CD4-positive, CD25-positive, alpha-beta regulatory T cell (primary cell): Measurements from ENCODE around the gene SNX25. TPM values are rescaled to one million over a fixed set of nuclear protein-coding genes. Genes with fewer than 3 reads are reported as not detected.

ENCODE experiments used
- ATAC-seq, 2 donors: fragments of 150-1000 bp; cut with Tn5 transposase; one replicate each; pipeline ENCODE4 v1.10.0; 2021; ENCODE audit warnings: low read depth in 2 of 2, moderate number of reproducible peaks in 2 of 2, moderate library complexity in 1 of 2
- DNase-seq, 3 donors: peaks; one replicate each; pipeline versions ENCODE4 v3.0.0 to v3.0.0-alpha.2; 2012 to 2022; ENCODE audit warnings: mixed read lengths in 1 of 3
- H3K27ac ChIP-seq: one replicate; pipeline ENCODE4 v1.7.0; 2013; ENCODE audit warnings: mild to moderate bottlenecking, low read length; ENCODE audit not compliant: insufficient read depth, poor library complexity, severe bottlenecking
- H3K27me3 ChIP-seq: one replicate; pipeline ENCODE4 v1.7.0; 2013; ENCODE audit warnings: low read length; ENCODE audit not compliant: control insufficient read depth, insufficient read depth
- H3K36me3 ChIP-seq: one replicate; pipeline ENCODE4 v1.7.0; 2013; ENCODE audit warnings: mild to moderate bottlenecking, low read length, moderate library complexity; ENCODE audit not compliant: control insufficient read depth, insufficient read depth
- H3K4me1 ChIP-seq: 2 replicates; pipeline ENCODE4 v1.7.0; 2013; ENCODE audit warnings: mild to moderate bottlenecking, low read length; ENCODE audit not compliant: insufficient read depth, control insufficient read depth, poor library complexity, severe bottlenecking
- H3K4me3 ChIP-seq: one replicate; pipeline ENCODE4 v1.7.0; 2013; ENCODE audit warnings: low read depth, mild to moderate bottlenecking, low read length, moderate library complexity
- H3K9me3 ChIP-seq, 2 experiments: 1 replicate in 1 of 2; 2 replicates in 1 of 2; pipeline ENCODE4 v1.7.0; 2013; ENCODE audit warnings: low read length in 2 of 2, mild to moderate bottlenecking in 1 of 2, moderate library complexity in 1 of 2; ENCODE audit not compliant: control insufficient read depth in 2 of 2
- H3K27ac Mint-ChIP-seq, 3 donors: one replicate each; pipeline ENCODE4 v1.8.0; 2020 to 2022; ENCODE audit warnings: mild to moderate bottlenecking in 3 of 3, mixed read lengths in 3 of 3, moderate library complexity in 2 of 3
- H3K27me3 Mint-ChIP-seq: one replicate; pipeline ENCODE4 v1.8.0; 2022; ENCODE audit warnings: mild to moderate bottlenecking, mixed read lengths
- H3K36me3 Mint-ChIP-seq: one replicate; pipeline ENCODE4 v1.8.0; 2020; ENCODE audit warnings: mixed read lengths
- H3K4me1 Mint-ChIP-seq, 4 donors: one replicate each; pipeline ENCODE4 v1.8.0; 2020 to 2022; ENCODE audit warnings: mixed read lengths in 4 of 4, mild to moderate bottlenecking in 1 of 4
- H3K4me3 Mint-ChIP-seq, 4 donors: one replicate each; pipeline ENCODE4 v1.8.0; 2020 to 2022; ENCODE audit warnings: mild to moderate bottlenecking in 4 of 4, mixed read lengths in 4 of 4, moderate library complexity in 3 of 4
- H3K9me3 Mint-ChIP-seq, 7 donors: one replicate each; pipeline ENCODE4 v1.8.0; 2020 to 2022; ENCODE audit warnings: mixed read lengths in 7 of 7, mild to moderate bottlenecking in 3 of 7, moderate library complexity in 2 of 7
- polyA plus RNA-seq, 4 donors: library from polyadenylated mRNA; unstranded; fragments of 300-500 nt; fragmentation: Illumina TruSeq; gene quantifications; one replicate each; pipeline ENCODE4 v1.2.3, GENCODE V29; 2021
- total RNA-seq: library from RNA; stranded (reverse); gene quantifications from one replicate; pipeline ENCODE4 v1.2.3, GENCODE V29; 2022

SNX25 gene
- total and polyA plus RNA-seq, 5 donors from 2014 or later = 3.7 to 22.2 (median 8.2) TPM

- Histone ChIP-seq H3K4me1 (no peaks in the 10 kb centered on the region), H3K27me3 (no peaks in the 10 kb centered on the region), H3K9me3 (no peaks in the 10 kb centered on the region), H3K36me3 (peaks cover 16% of the 10 kb centered on the region), H3K4me3 (no peak overlapping the region), H3K27ac (no peak overlapping the region)
- DNase-seq = no peak
- Mint-ChIP-seq H3K36me3 (peaks cover 37% of the 10 kb centered on the region), H3K4me1 (peaks cover 6 to 16% (median 10%) of the 10 kb centered on the region in 4 donors), H3K27me3 (no peaks in the 10 kb centered on the region), H3K9me3 (peaks cover 0 to 5% (median 0%) of the 10 kb centered on the region in 7 donors), H3K4me3 (no peak overlapping the region), H3K27ac (no peak overlapping the region)
- ATAC-seq = no peak
These were observed 77.2 kb downstream of the SNX25 start for GRCh38 chr4:185286571-185286970.

GRCh38 chr4:185287031-185287430 lies 77.6 kb downstream of the SNX25 start:
- no peaks in the 10 kb centered on the region for H3K27me3 ChIP-seq
- Mint-ChIP-seq H3K4me1 (peaks cover 6 to 16% (median 10%) of the 10 kb centered on the region in 4 donors), H3K4me3 (no peak overlapping the region), H3K36me3 (peaks cover 41% of the 10 kb centered on the region), H3K27ac (no peak overlapping the region), H3K27me3 (no peaks in the 10 kb centered on the region), H3K9me3 (peaks cover 0 to 5% (median 0%) of the 10 kb centered on the region in 7 donors)
- H3K4me1 ChIP-seq = no peaks in the 10 kb centered on the region
- no peak overlapping the region for H3K27ac ChIP-seq
- no peak overlapping the region for H3K4me3 ChIP-seq
- ATAC-seq = no peak
- no peak for DNase-seq
- H3K9me3 ChIP-seq = no peaks in the 10 kb centered on the region
- peaks cover 17% of the 10 kb centered on the region for H3K36me3 ChIP-seq

- H3K36me3 Mint-ChIP-seq = peaks cover 51% of the 10 kb centered on the region
These were observed 80.7 kb downstream of the SNX25 start for GRCh38 chr4:185290018-185290607.

GRCh38 chr4:185290656-185291055 lies 81.3 kb downstream of the SNX25 start:
- Histone ChIP-seq H3K4me1 (no peaks in the 10 kb centered on the region), H3K4me3 (no peak overlapping the region), H3K27me3 (no peaks in the 10 kb centered on the region), H3K27ac (no peak overlapping the region), H3K9me3 (no peaks in the 10 kb centered on the region), H3K36me3 (peaks cover 32% of the 10 kb centered on the region)
- peaks cover 51% of the 10 kb centered on the region for H3K36me3 Mint-ChIP-seq
- H3K9me3 Mint-ChIP-seq = no peaks in the 10 kb centered on the region
- no peak overlapping the region for H3K27ac Mint-ChIP-seq
- DNase-seq (no peak), ATAC-seq (no peak)
- no peaks in the 10 kb centered on the region for H3K4me1 Mint-ChIP-seq
- H3K4me3 Mint-ChIP-seq = no peak overlapping the region
- no peaks in the 10 kb centered on the region for H3K27me3 Mint-ChIP-seq

More at GRCh38 chr4:185290018-185290607, 80.7 kb downstream of the SNX25 start:
- Histone ChIP-seq H3K27me3 (no peaks in the 10 kb centered on the region), H3K9me3 (no peaks in the 10 kb centered on the region), H3K4me1 (no peaks in the 10 kb centered on the region), H3K36me3 (peaks cover 30% of the 10 kb centered on the region), H3K27ac (no peak overlapping the region), H3K4me3 (no peak overlapping the region)
- no peak for DNase-seq
- Mint-ChIP-seq H3K4me3 (no peak overlapping the region), H3K27ac (peak overlapping the region in 1 of 3 donors; percentile 8), H3K9me3 (no peaks in the 10 kb centered on the region), H3K27me3 (no peaks in the 10 kb centered on the region), H3K4me1 (no peaks in the 10 kb centered on the region)
- ATAC-seq = no peak

GRCh38 chr4:185293202-185293601 lies 83.8 kb downstream of the SNX25 start:
- ATAC-seq = no peak
- no peak overlapping the region for H3K27ac ChIP-seq
- H3K4me3 ChIP-seq = no peak overlapping the region
- DNase-seq = no peak
- H3K9me3 ChIP-seq = no peaks in the 10 kb centered on the region
- no peaks in the 10 kb centered on the region for H3K27me3 ChIP-seq
- Mint-ChIP-seq H3K9me3 (no peaks in the 10 kb centered on the region), H3K36me3 (peaks cover 63% of the 10 kb centered on the region), H3K4me1 (no peaks in the 10 kb centered on the region), H3K4me3 (no peak overlapping the region), H3K27ac (no peak overlapping the region), H3K27me3 (no peaks in the 10 kb centered on the region)
- no peaks in the 10 kb centered on the region for H3K4me1 ChIP-seq
- H3K36me3 ChIP-seq = peaks cover 32% of the 10 kb centered on the region

GRCh38 chr4:185296665-185297460 lies 87.5 kb downstream of the SNX25 start:
- Histone ChIP-seq H3K27ac (no peak overlapping the region), H3K27me3 (no peaks in the 10 kb centered on the region), H3K9me3 (no peaks in the 10 kb centered on the region), H3K4me1 (no peaks in the 10 kb centered on the region), H3K36me3 (peaks cover 18% of the 10 kb centered on the region), H3K4me3 (no peak overlapping the region)
- ATAC-seq (no peak), DNase-seq (no peak)
- Mint-ChIP-seq H3K27ac (no peak overlapping the region), H3K9me3 (no peaks in the 10 kb centered on the region), H3K4me1 (no peaks in the 10 kb centered on the region), H3K36me3 (peaks cover 46% of the 10 kb centered on the region), H3K27me3 (no peaks in the 10 kb centered on the region), H3K4me3 (no peak overlapping the region)

GRCh38 chr4:185298728-185299430 lies 89.5 kb downstream of the SNX25 start:
- Mint-ChIP-seq H3K27ac (peak overlapping the region in 1 of 3 donors; percentile 12), H3K27me3 (no peaks in the 10 kb centered on the region), H3K4me1 (no peaks in the 10 kb centered on the region), H3K4me3 (no peak overlapping the region), H3K9me3 (no peaks in the 10 kb centered on the region), H3K36me3 (peaks cover 36% of the 10 kb centered on the region)
- no peak for DNase-seq
- Histone ChIP-seq H3K4me3 (no peak overlapping the region), H3K9me3 (no peaks in the 10 kb centered on the region), H3K4me1 (no peaks in the 10 kb centered on the region), H3K36me3 (peaks cover 9% of the 10 kb centered on the region), H3K27me3 (no peaks in the 10 kb centered on the region), H3K27ac (no peak overlapping the region)
- ATAC-seq = no peak
